ENCODE results near the gene C16orf87. TPM values are rescaled to one million over a fixed set of nuclear protein-coding genes. Genes with fewer than 3 reads are reported as not detected.

Gene C16orf87
- polyA plus RNA-seq, 2 of the 4 experiments (the other 2 are of a cell fraction) = 10.8 to 17.1 TPM

DNA sequence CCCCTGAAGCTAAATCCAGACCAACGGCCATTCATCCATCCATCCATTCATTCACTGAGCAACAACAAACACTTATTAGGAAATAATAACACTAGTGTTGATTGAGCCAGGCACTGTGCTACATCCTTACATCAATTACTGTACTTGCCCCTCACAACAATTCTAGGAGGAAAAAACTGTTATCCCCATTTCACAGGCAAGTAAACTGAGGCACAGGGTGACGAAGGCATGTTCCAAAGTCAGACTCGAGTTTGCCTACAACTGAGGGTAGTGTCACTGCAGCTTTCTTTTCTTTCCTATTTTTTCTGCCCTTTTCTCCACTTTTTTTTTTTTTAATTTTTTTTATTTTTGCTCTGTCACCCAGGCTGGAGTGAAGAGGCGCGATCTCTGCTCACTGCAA, 71.7 kb downstream of the C16orf87 start:
- FAIRE-seq = no peak
- Histone ChIP-seq H3K9me3 (no peaks in the 10 kb centered on the region), H3K4me3 (no peak overlapping the region), H3K27ac (no peak overlapping the region), H3K4me2 (no peak overlapping the region), H3K4me1 (no peaks in the 10 kb centered on the region)
- POLR2A ChIA-PET = no interaction called here
- no peak for DNase-seq (ENCODE audit: low read depth in 1 of 2, low spot score in 1 of 2)
- TF ChIP-seq, protein P1, sequence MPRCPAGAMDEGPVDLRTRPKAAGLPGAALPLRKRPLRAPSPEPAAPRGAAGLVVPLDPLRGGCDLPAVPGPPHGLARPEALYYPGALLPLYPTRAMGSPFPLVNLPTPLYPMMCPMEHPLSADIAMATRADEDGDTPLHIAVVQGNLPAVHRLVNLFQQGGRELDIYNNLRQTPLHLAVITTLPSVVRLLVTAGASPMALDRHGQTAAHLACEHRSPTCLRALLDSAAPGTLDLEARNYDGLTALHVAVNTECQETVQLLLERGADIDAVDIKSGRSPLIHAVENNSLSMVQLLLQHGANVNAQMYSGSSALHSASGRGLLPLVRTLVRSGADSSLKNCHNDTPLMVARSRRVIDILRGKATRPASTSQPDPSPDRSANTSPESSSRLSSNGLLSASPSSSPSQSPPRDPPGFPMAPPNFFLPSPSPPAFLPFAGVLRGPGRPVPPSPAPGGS (IDR thresholded peaks at IDR 0.05) = no peak
- TF ChIP-seq, protein P2, sequence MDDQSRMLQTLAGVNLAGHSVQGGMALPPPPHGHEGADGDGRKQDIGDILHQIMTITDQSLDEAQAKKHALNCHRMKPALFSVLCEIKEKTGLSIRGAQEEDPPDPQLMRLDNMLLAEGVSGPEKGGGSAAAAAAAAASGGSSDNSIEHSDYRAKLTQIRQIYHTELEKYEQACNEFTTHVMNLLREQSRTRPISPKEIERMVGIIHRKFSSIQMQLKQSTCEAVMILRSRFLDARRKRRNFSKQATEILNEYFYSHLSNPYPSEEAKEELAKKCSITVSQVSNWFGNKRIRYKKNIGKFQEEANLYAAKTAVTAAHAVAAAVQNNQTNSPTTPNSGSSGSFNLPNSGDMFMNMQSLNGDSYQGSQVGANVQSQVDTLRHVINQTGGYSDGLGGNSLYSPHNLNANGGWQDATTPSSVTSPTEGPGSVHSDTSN (IDR thresholded peaks at IDR 0.05) = no peak
- TF ChIP-seq TFCP2L1 (CRISPR knock-in tag; IDR thresholded peaks at IDR 0.05) = no peak
- TF ChIP-seq HOXA7 (CRISPR knock-in tag; IDR thresholded peaks at IDR 0.05) = no peak
- no peak for TF ChIP-seq E2F6 (IDR thresholded peaks at IDR 0.05; ENCODE audit: borderline replicate concordance, low read depth)
- no peak for TF ChIP-seq ZFP36 (IDR thresholded peaks at IDR 0.05; ENCODE audit: borderline replicate concordance, partially characterized antibody)
- TF ChIP-seq, protein P3, sequence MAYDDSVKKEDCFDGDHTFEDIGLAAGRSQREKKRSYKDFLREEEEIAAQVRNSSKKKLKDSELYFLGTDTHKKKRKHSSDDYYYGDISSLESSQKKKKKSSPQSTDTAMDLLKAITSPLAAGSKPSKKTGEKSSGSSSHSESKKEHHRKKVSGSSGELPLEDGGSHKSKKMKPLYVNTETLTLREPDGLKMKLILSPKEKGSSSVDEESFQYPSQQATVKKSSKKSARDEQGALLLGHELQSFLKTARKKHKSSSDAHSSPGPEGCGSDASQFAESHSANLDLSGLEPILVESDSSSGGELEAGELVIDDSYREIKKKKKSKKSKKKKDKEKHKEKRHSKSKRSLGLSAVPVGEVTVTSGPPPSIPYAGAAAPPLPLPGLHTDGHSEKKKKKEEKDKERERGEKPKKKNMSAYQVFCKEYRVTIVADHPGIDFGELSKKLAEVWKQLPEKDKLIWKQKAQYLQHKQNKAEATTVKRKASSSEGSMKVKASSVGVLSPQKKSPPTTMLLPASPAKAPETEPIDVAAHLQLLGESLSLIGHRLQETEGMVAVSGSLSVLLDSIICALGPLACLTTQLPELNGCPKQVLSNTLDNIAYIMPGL (CRISPR knock-in tag; IDR thresholded peaks at IDR 0.05; ENCODE audit: borderline replicate concordance) = no peak
- no peak for TF ChIP-seq JUN (IDR thresholded peaks at IDR 0.05)
- no peak for TF ChIP-seq JUNB (IDR thresholded peaks at IDR 0.05)
- no peak for TF ChIP-seq KDM1A (IDR thresholded peaks at IDR 0.05; ENCODE audit: low read depth)
- TF ChIP-seq HES2 (IDR thresholded peaks at IDR 0.05) = no peak
- TF ChIP-seq EHMT2 (IDR thresholded peaks at IDR 0.05; ENCODE audit: low read depth) = no peak
- TF ChIP-seq KDM5A (IDR thresholded peaks at IDR 0.05) = no peak
- TF ChIP-seq, protein P4, sequence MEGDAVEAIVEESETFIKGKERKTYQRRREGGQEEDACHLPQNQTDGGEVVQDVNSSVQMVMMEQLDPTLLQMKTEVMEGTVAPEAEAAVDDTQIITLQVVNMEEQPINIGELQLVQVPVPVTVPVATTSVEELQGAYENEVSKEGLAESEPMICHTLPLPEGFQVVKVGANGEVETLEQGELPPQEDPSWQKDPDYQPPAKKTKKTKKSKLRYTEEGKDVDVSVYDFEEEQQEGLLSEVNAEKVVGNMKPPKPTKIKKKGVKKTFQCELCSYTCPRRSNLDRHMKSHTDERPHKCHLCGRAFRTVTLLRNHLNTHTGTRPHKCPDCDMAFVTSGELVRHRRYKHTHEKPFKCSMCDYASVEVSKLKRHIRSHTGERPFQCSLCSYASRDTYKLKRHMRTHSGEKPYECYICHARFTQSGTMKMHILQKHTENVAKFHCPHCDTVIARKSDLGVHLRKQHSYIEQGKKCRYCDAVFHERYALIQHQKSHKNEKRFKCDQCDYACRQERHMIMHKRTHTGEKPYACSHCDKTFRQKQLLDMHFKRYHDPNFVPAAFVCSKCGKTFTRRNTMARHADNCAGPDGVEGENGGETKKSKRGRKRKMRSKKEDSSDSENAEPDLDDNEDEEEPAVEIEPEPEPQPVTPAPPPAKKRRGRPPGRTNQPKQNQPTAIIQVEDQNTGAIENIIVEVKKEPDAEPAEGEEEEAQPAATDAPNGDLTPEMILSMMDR (IDR thresholded peaks at IDR 0.05) = no peak
- no peak for TF ChIP-seq CHD2 (IDR thresholded peaks at IDR 0.05; ENCODE audit: low read length, partially characterized antibody)
- no peak for ATAC-seq
- CTCF ChIA-PET = interaction anchor here (0.9 kb wide), 1 partner anchor 130 kb away, joined by 3 read pairs; no protein-coding TSS in a partner anchor
- 54% methylated on average over 5 of the region's 5 CpGs for WGBS (ENCODE audit: missing lambda C conversion rate)

DNA sequence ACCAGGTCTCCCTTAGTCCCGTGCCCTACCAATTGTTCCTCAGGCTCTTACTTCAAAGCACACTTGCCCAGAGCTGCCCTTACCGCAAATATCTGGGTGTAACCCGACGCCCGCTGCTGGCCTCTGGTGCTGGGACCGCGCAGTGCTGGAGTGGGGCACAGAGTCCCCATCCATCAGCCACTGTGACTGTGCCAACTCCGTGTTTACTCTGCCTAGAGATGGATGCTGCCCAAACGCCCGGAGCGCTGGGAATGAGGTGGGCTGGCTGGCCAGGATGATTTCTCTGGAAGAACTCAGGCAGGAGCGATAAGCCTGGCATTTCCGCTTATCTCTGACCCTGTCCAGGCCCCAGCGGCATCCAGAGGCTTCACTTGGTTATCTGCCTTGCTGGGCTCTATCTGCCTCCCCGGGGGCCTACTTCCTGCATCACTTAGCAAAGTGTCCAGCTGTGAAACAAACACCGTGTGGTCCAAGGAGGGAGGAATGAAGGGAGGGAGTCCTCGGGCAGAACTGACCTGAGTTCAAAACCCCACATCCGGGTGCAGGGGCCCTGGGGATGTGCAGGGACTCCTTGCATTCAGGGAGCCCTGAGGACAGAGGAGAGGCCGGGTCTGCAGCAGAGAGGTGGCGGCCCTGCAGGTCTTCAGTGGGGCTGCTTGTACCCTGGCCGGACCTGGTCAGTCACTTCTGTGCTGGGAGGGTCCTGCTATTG, 73.5 kb downstream of the C16orf87 start:
- CTCF ChIA-PET = no interaction called here
- Histone ChIP-seq H3K9me3 (no peaks in the 10 kb centered on the region), H3K4me3 (no peak overlapping the region), H3K4me1 (no peaks in the 10 kb centered on the region), H3K27ac (no peak overlapping the region), H3K4me2 (no peak overlapping the region)
- POLR2A ChIA-PET = no interaction called here
- DNase-seq (ENCODE audit: low read depth in 1 of 2, low spot score in 1 of 2) (no peak), ATAC-seq (peak; percentile 41 to 45; a peak in 4 of 6 replicates), FAIRE-seq (no peak)
- no peak for TF ChIP-seq RFX5 (IDR thresholded peaks at IDR 0.05)
- no peak for TF ChIP-seq NPAS2 (CRISPR knock-in tag; IDR thresholded peaks at IDR 0.05; ENCODE audit: borderline replicate concordance)
- 61% methylated on average over 20 of the region's 21 CpGs for WGBS (ENCODE audit: missing lambda C conversion rate)
